ENCODE results near the gene RPL39. TPM values are rescaled to one million over a fixed set of nuclear protein-coding genes. Genes with fewer than 3 reads are reported as not detected.
"Not testable (repeated sequence)": the region's sequence is repeated elsewhere in the genome, so short reads cannot be mapped to it uniquely, and the experiment has no call there.

RPL39 gene
- polyA plus RNA-seq, result 4,156 TPM
- long read RNA-seq, donor 1, transcript RPL39-202 (2 exons, 1,915 nt), result minor isoform, 7 of 135 reads
- long read RNA-seq, donor 1, transcript RPL39-201 (3 exons, 401 nt), result major isoform, 123 of 135 reads
- long read RNA-seq, donor 1, partial matches to known transcripts, result 5 of 135 reads
- long read RNA-seq, donor 1, other reads (novel, unspliced or antisense), result 0 of 135 reads
- long read RNA-seq, donor 2, transcript RPL39-202 (2 exons, 1,915 nt), result minor isoform, 21 of 315 reads
- long read RNA-seq, donor 2, transcript RPL39-201 (3 exons, 401 nt), result major isoform, 283 of 315 reads
- long read RNA-seq, donor 2, partial matches to known transcripts, result 11 of 315 reads
- long read RNA-seq, donor 2, other reads (novel, unspliced or antisense), result 0 of 315 reads
- long read RNA-seq, donor 3, transcript RPL39-201 (3 exons, 401 nt), result major isoform, 398 of 440 reads
- long read RNA-seq, donor 3, transcript RPL39-202 (2 exons, 1,915 nt), result minor isoform, 29 of 440 reads
- long read RNA-seq, donor 3, partial matches to known transcripts, result 13 of 440 reads
- long read RNA-seq, donor 3, other reads (novel, unspliced or antisense), result 0 of 440 reads
- long read RNA-seq, donor 4, transcript RPL39-201 (3 exons, 401 nt), result major isoform, 31 of 32 reads
- long read RNA-seq, donor 4, partial matches to known transcripts, result 0 of 32 reads
- long read RNA-seq, donor 4, other reads (novel, unspliced or antisense), result 0 of 32 reads
- long read RNA-seq, donor 5, transcript RPL39-201 (3 exons, 401 nt), result major isoform, 101 of 106 reads
- long read RNA-seq, donor 5, transcript RPL39-202 (2 exons, 1,915 nt), result minor isoform, 5 of 106 reads
- long read RNA-seq, donor 5, partial matches to known transcripts, result 0 of 106 reads
- long read RNA-seq, donor 5, other reads (novel, unspliced or antisense), result 0 of 106 reads
- long read RNA-seq, donor 6, transcript RPL39-202 (2 exons, 1,915 nt), result minor isoform, 23 of 354 reads
- long read RNA-seq, donor 6, transcript RPL39-201 (3 exons, 401 nt), result major isoform, 320 of 354 reads
- long read RNA-seq, donor 6, partial matches to known transcripts, result 11 of 354 reads
- long read RNA-seq, donor 6, other reads (novel, unspliced or antisense), result 0 of 354 reads
- long read RNA-seq, donor 7, transcript RPL39-201 (3 exons, 401 nt), result major isoform, 132 of 149 reads
- long read RNA-seq, donor 7, transcript RPL39-202 (2 exons, 1,915 nt), result minor isoform, 9 of 149 reads
- long read RNA-seq, donor 7, partial matches to known transcripts, result 8 of 149 reads
- long read RNA-seq, donor 7, other reads (novel, unspliced or antisense), result 0 of 149 reads
- long read RNA-seq, donor 8, transcript RPL39-202 (2 exons, 1,915 nt), result minor isoform, 8 of 390 reads
- long read RNA-seq, donor 8, transcript RPL39-201 (3 exons, 401 nt), result major isoform, 359 of 390 reads
- long read RNA-seq, donor 8, partial matches to known transcripts, result 23 of 390 reads
- long read RNA-seq, donor 8, other reads (novel, unspliced or antisense), result 0 of 390 reads
- long read RNA-seq, donor 9, transcript RPL39-202 (2 exons, 1,915 nt), result minor isoform, 13 of 405 reads
- long read RNA-seq, donor 9, transcript RPL39-201 (3 exons, 401 nt), result major isoform, 372 of 405 reads
- long read RNA-seq, donor 9, partial matches to known transcripts, result 20 of 405 reads
- long read RNA-seq, donor 9, other reads (novel, unspliced or antisense), result 0 of 405 reads
- long read RNA-seq, donor 10, transcript RPL39-201 (3 exons, 401 nt), result major isoform, 352 of 385 reads
- long read RNA-seq, donor 10, transcript RPL39-202 (2 exons, 1,915 nt), result minor isoform, 15 of 385 reads
- long read RNA-seq, donor 10, partial matches to known transcripts, result 18 of 385 reads
- long read RNA-seq, donor 10, other reads (novel, unspliced or antisense), result 0 of 385 reads
- long read RNA-seq, donor 11, transcript RPL39-202 (2 exons, 1,915 nt), result minor isoform, 14 of 219 reads
- long read RNA-seq, donor 11, transcript RPL39-201 (3 exons, 401 nt), result major isoform, 196 of 219 reads
- long read RNA-seq, donor 11, partial matches to known transcripts, result 9 of 219 reads
- long read RNA-seq, donor 11, other reads (novel, unspliced or antisense), result 0 of 219 reads

GRCh38 chrX:119791437-119792231, at the start of gene RPL39:
Gene RPL39 (minus strand): TSS chrX:119791630. CDS start chrX:119791576, 54 bp downstream.
- WGBS (ENCODE audit: insufficient coverage, low lambda C conversion rate), result no CpG with 5 or more reads among the region's 58 CpGs
- Histone ChIP-seq H3K36me3 (ENCODE audit: control insufficient read depth, insufficient read depth, low read length) (peaks cover 23% of the 10 kb centered on the region), H3K27me3 (ENCODE audit: control insufficient read depth, insufficient read depth, low read length) (no peaks in the 10 kb centered on the region), H3K27ac (ENCODE audit: low read length) (peak within 1 kb of the TSS; percentile 97), H3K9me3 (ENCODE audit: control insufficient read depth, low read depth, low read length) (no peaks in the 10 kb centered on the region), H3K4me3 (ENCODE audit: low read length) (peak within 1 kb of the TSS; percentile 95), H3K4me1 (ENCODE audit: control insufficient read depth, insufficient read depth, low read length) (peaks cover 7% of the 10 kb centered on the region)
- DNase-seq, result peak; percentile 82 to 92

GRCh38 chrX:119833905-119834304, 42.5 kb upstream of the RPL39 start:
- Histone ChIP-seq H3K4me3 (ENCODE audit: low read length) (no peak overlapping the region), H3K27me3 (ENCODE audit: control insufficient read depth, insufficient read depth, low read length) (no peaks in the 10 kb centered on the region), H3K27ac (ENCODE audit: low read length) (no peak overlapping the region), H3K9me3 (ENCODE audit: control insufficient read depth, low read depth, low read length) (no peaks in the 10 kb centered on the region), H3K4me1 (ENCODE audit: control insufficient read depth, insufficient read depth, low read length) (no peaks in the 10 kb centered on the region), H3K36me3 (ENCODE audit: control insufficient read depth, insufficient read depth, low read length) (peaks cover 21% of the 10 kb centered on the region)
- no CpG with 5 or more reads among the region's 3 CpGs for WGBS (ENCODE audit: insufficient coverage, low lambda C conversion rate)
- DNase-seq, result no peak

DNA sequence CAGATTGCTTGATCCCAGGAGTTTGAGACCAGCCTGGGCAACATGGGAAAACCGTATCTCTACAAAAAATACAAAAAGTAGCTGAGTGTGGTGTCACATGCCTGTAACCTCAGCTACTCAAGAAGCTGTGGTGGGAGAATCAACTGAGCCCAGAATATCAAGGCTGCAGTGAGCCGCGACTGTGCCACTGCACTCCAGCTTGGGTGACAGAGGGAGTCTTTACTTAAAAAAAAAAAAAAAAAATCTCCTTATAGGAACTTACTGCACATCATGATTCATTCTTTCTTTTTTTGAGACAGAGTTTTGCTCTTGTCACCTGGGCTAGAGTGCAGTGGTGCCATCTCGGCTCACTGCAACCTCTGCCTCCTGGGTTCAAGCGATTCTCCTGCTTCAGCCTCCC, 37.0 kb upstream of the RPL39 start:
- DNase-seq, result no peak
- Histone ChIP-seq H3K4me1 (ENCODE audit: control insufficient read depth, insufficient read depth, low read length) (no peaks in the 10 kb centered on the region), H3K27ac (ENCODE audit: low read length) (no peak overlapping the region), H3K36me3 (ENCODE audit: control insufficient read depth, insufficient read depth, low read length) (peaks cover 7% of the 10 kb centered on the region), H3K4me3 (ENCODE audit: low read length) (no peak overlapping the region), H3K9me3 (ENCODE audit: control insufficient read depth, low read depth, low read length) (no peaks in the 10 kb centered on the region), H3K27me3 (ENCODE audit: control insufficient read depth, insufficient read depth, low read length) (no peaks in the 10 kb centered on the region)
- no CpG with 5 or more reads among the region's 5 CpGs for WGBS (ENCODE audit: insufficient coverage, low lambda C conversion rate)

GRCh38 chrX:119826399-119826959, 35.0 kb upstream of the RPL39 start:
- peak in 1 of 2 donors; percentile 13 for DNase-seq
- H3K4me1 ChIP-seq (ENCODE audit: control insufficient read depth, insufficient read depth, low read length), result no peaks in the 10 kb centered on the region
- H3K36me3 ChIP-seq (ENCODE audit: control insufficient read depth, insufficient read depth, low read length), result peaks cover 2% of the 10 kb centered on the region
- H3K4me3 ChIP-seq (ENCODE audit: low read length), result no peak overlapping the region
- H3K9me3 ChIP-seq (ENCODE audit: control insufficient read depth, low read depth, low read length), result no peaks in the 10 kb centered on the region
- no peaks in the 10 kb centered on the region for H3K27me3 ChIP-seq (ENCODE audit: control insufficient read depth, insufficient read depth, low read length)
- no peak overlapping the region for H3K27ac ChIP-seq (ENCODE audit: low read length)
- no CpG with 5 or more reads among the region's 7 CpGs for WGBS (ENCODE audit: insufficient coverage, low lambda C conversion rate)

DNA sequence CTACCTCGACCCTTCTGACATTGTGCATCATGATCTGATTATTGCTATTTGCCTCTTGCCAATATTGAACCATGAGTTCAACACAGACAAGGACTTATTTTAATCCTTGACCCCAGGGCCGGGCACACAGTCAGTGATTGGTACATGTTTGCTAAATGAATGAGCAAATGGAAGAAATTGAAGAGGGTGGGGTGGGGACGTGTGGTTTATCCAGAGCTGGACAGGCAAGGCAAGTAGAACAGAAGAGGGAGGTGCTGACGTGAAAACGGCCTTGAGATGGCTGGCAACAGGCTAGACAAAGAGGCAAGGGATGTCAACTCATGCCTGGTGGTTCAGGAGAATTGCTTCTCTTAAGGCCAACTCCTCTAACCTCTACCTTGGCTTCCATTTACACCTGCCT, 32.8 kb upstream of the RPL39 start:
- not testable (repeated sequence) for H3K27me3 ChIP-seq (ENCODE audit: control insufficient read depth, insufficient read depth, low read length); H3K4me1 ChIP-seq (ENCODE audit: control insufficient read depth, insufficient read depth, low read length); DNase-seq; H3K4me3 ChIP-seq (ENCODE audit: low read length); H3K27ac ChIP-seq (ENCODE audit: low read length); H3K9me3 ChIP-seq (ENCODE audit: control insufficient read depth, low read depth, low read length); H3K36me3 ChIP-seq (ENCODE audit: control insufficient read depth, insufficient read depth, low read length)
- no CpG with 5 or more reads among the region's 5 CpGs for WGBS (ENCODE audit: insufficient coverage, low lambda C conversion rate)

- not testable (repeated sequence) for H3K27ac ChIP-seq (ENCODE audit: low read length); H3K4me3 ChIP-seq (ENCODE audit: low read length); H3K36me3 ChIP-seq (ENCODE audit: control insufficient read depth, insufficient read depth, low read length); H3K27me3 ChIP-seq (ENCODE audit: control insufficient read depth, insufficient read depth, low read length); H3K9me3 ChIP-seq (ENCODE audit: control insufficient read depth, low read depth, low read length); H3K4me1 ChIP-seq (ENCODE audit: control insufficient read depth, insufficient read depth, low read length)
- DNase-seq, result peak; percentile 5 to 52
- no CpG with 5 or more reads among the region's 3 CpGs for WGBS (ENCODE audit: insufficient coverage, low lambda C conversion rate)
Measured at GRCh38 chrX:119821703-119822102, 30.3 kb upstream of the RPL39 start.

- H3K4me1 ChIP-seq (ENCODE audit: control insufficient read depth, insufficient read depth, low read length), result no peaks in the 10 kb centered on the region
- no CpG with 5 or more reads among the region's 6 CpGs for WGBS (ENCODE audit: insufficient coverage, low lambda C conversion rate)
- no peak overlapping the region for H3K4me3 ChIP-seq (ENCODE audit: low read length)
- DNase-seq, result no peak
- no peaks in the 10 kb centered on the region for H3K36me3 ChIP-seq (ENCODE audit: control insufficient read depth, insufficient read depth, low read length)
- no peaks in the 10 kb centered on the region for H3K9me3 ChIP-seq (ENCODE audit: control insufficient read depth, low read depth, low read length)
- H3K27ac ChIP-seq (ENCODE audit: low read length), result no peak overlapping the region
- H3K27me3 ChIP-seq (ENCODE audit: control insufficient read depth, insufficient read depth, low read length), result no peaks in the 10 kb centered on the region
Measured at GRCh38 chrX:119817130-119817690, 25.8 kb upstream of the RPL39 start.

- no CpG with 5 or more reads among the region's 3 CpGs for WGBS (ENCODE audit: insufficient coverage, low lambda C conversion rate)
- Histone ChIP-seq H3K27me3 (ENCODE audit: control insufficient read depth, insufficient read depth, low read length) (no peaks in the 10 kb centered on the region), H3K4me3 (ENCODE audit: low read length) (no peak overlapping the region), H3K4me1 (ENCODE audit: control insufficient read depth, insufficient read depth, low read length) (no peaks in the 10 kb centered on the region), H3K9me3 (ENCODE audit: control insufficient read depth, low read depth, low read length) (no peaks in the 10 kb centered on the region), H3K36me3 (ENCODE audit: control insufficient read depth, insufficient read depth, low read length) (no peaks in the 10 kb centered on the region), H3K27ac (ENCODE audit: low read length) (no peak overlapping the region)
- no peak for DNase-seq
Measured at GRCh38 chrX:119816300-119816699, 24.9 kb upstream of the RPL39 start.
